Neural progenitor cell (in vitro differentiated cells): ENCODE data around the gene NHP2. TPM values are rescaled to one million over a fixed set of nuclear protein-coding genes. Genes with fewer than 3 reads are reported as not detected.
"Not testable (repeated sequence)": the region's sequence is repeated elsewhere in the genome, so short reads cannot be mapped to it uniquely, and the experiment has no call there.

Experiments
- DNase-seq: peaks from one replicate; pipeline ENCODE4 v3.0.0-alpha.2; 2016; ENCODE audit warnings: low spot score
- H2AFZ ChIP-seq: fragments of 200-600 bp; sonication (generic); replicated peaks from 2 replicates; pipeline ENCODE4 v1.6.1; 2016; ENCODE audit warnings: antibody characterized with exemption
- H3F3A ChIP-seq: fragments of 200-600 bp; sonication (generic); 2 replicates; pipeline ENCODE4 v1.6.1; 2016; ENCODE audit warnings: antibody characterized with exemption, low read depth
- H3K27ac ChIP-seq: fragments of 200-600 bp; sonication (generic); 2 replicates; pipeline ENCODE4 v1.5.1; 2016; ENCODE audit warnings: mild to moderate bottlenecking
- H3K27me3 ChIP-seq: fragments of 200-600 bp; sonication (generic); 2 replicates; pipeline ENCODE4 v1.6.1; 2016; ENCODE audit warnings: mild to moderate bottlenecking, moderate library complexity
- H3K36me3 ChIP-seq: fragments of 200-600 bp; sonication (generic); 2 replicates; pipeline ENCODE4 v1.5.1; 2016
- H3K4me1 ChIP-seq: fragments of 200-600 bp; sonication (generic); 2 replicates; pipeline ENCODE4 v1.6.1; 2016; ENCODE audit warnings: mixed run types
- H3K4me2 ChIP-seq: fragments of 200-600 bp; sonication (generic); 2 replicates; pipeline ENCODE4 v1.6.1; 2016
- H3K4me3 ChIP-seq: fragments of 200-600 bp; sonication (generic); 2 replicates; pipeline ENCODE4 v1.5.1; 2016
- H3K79me2 ChIP-seq: fragments of 200-600 bp; sonication (generic); 2 replicates; pipeline ENCODE4 v1.6.1; 2016; ENCODE audit warnings: low read depth
- H3K9ac ChIP-seq: fragments of 200-600 bp; sonication (generic); 2 replicates; pipeline ENCODE4 v1.6.1; 2016
- H3K9me3 ChIP-seq: fragments of 200-600 bp; sonication (generic); 2 replicates; pipeline ENCODE4 v1.5.1; 2016; ENCODE audit warnings: low read depth
- H4K20me1 ChIP-seq: fragments of 200-600 bp; sonication (generic); 2 replicates; pipeline ENCODE4 v1.6.1; 2016; ENCODE audit warnings: low read depth
- H3K27ac Mint-ChIP-seq: 3 replicates; pipeline ENCODE4 v1.8.0; 2021; ENCODE audit warnings: mixed read lengths
- H3K27me3 Mint-ChIP-seq: 2 replicates; pipeline ENCODE4 v1.8.0; 2022; ENCODE audit warnings: low read depth, mild to moderate bottlenecking, inconsistent platforms, moderate library complexity, mixed read lengths; ENCODE audit not compliant: insufficient read depth
- H3K36me3 Mint-ChIP-seq: 3 replicates; pipeline ENCODE4 v1.8.0; 2021; ENCODE audit warnings: mixed read lengths
- H3K4me1 Mint-ChIP-seq: 3 replicates; pipeline ENCODE4 v1.8.0; 2021; ENCODE audit warnings: mixed read lengths
- H3K4me3 Mint-ChIP-seq: 3 replicates; pipeline ENCODE4 v1.8.0; 2021; ENCODE audit warnings: mild to moderate bottlenecking, moderate library complexity, mixed read lengths
- H3K9me3 Mint-ChIP-seq: 3 replicates; pipeline ENCODE4 v1.8.0; 2020; ENCODE audit warnings: mixed read lengths
- EZH2 ChIP-seq: fragments of 200-600 bp; sonication (generic); IDR thresholded peaks from 2 replicates; pipeline ENCODE4 v1.6.1; 2017; ENCODE audit warnings: antibody characterized with exemption, mild to moderate bottlenecking, moderate library complexity
- EZH2phosphoT487 ChIP-seq: fragments of 200-600 bp; sonication (generic); IDR thresholded peaks from 2 replicates; pipeline ENCODE4 v1.6.1; 2017; ENCODE audit warnings: antibody characterized with exemption
- total RNA-seq: library from RNA; depleted of rRNA; stranded (reverse); fragments of >200 nt; gene quantifications from 2 replicates; pipeline ENCODE4 v1.2.3, GENCODE V29; 2015; ENCODE audit warnings: low replicate concordance
- TF ChIP-seq, protein P1 (sequence below): fragments of 200-600 bp; sonication (generic); IDR thresholded peaks from 2 replicates; pipeline ENCODE4 v1.5.1; 2017; ENCODE audit warnings: antibody characterized with exemption, mild to moderate bottlenecking

Gene NHP2
- total RNA-seq, 1 donor from 2014 or later = 357 TPM

DNA sequence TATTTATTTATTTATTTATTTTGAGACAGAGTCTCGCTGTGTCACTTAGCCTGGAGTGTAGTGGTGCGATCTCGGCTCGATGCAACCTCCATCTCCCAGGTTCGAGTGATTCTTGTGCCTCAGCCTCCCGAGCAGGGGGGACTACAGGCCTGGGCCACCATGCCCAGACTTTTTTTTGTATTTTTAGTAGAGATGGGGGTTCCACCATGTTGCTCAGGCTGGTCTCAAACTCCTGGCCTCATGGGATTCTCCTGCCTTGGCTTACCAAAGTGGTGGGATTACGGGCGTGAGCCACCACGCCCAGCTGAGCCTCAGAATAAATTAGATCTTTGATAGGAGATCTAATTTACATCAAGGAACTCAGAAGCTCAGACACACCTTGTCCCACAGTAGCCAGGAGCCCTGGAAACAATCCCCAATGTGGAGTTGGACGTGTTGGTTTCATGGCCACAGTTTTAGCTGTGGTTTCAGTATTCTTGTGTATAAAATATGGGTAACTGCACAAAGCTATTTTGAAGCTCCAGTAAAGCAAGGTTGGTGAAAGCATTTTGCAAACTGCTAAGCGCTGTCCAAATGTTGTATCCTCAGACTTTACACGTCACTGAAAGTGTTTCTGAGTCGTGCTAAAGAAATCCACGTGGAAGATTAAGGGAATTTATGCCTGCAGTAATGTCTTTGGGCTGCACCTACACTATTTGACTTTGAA lies 47.7 kb upstream of the NHP2 start:
- Histone ChIP-seq H3K27ac (no peak overlapping the region), H3K79me2 (peaks cover 26% of the 10 kb centered on the region), H3K9me3 (no peaks in the 10 kb centered on the region), H3K4me2 (no peak overlapping the region), H4K20me1 (peaks cover 14% of the 10 kb centered on the region), H3K4me3 (no peak overlapping the region), H3F3A (peaks cover 36% of the 10 kb centered on the region), H3K27me3 (peaks cover 9% of the 10 kb centered on the region), H3K4me1 (peaks cover 12% of the 10 kb centered on the region), H2AFZ (no peak overlapping the region), H3K36me3 (peaks cover 1% of the 10 kb centered on the region), H3K9ac (no peak overlapping the region)
- Mint-ChIP-seq H3K36me3 (peaks cover 10% of the 10 kb centered on the region), H3K9me3 (peaks cover 2% of the 10 kb centered on the region), H3K4me3 (no peak overlapping the region), H3K27me3 (peaks cover 26% of the 10 kb centered on the region), H3K27ac (no peak overlapping the region), H3K4me1 (peaks cover 27% of the 10 kb centered on the region)
- DNase-seq = no peak
- TF ChIP-seq EZH2 (no peak), EZH2phosphoT487 (no peak)
- TF ChIP-seq, protein P1, sequence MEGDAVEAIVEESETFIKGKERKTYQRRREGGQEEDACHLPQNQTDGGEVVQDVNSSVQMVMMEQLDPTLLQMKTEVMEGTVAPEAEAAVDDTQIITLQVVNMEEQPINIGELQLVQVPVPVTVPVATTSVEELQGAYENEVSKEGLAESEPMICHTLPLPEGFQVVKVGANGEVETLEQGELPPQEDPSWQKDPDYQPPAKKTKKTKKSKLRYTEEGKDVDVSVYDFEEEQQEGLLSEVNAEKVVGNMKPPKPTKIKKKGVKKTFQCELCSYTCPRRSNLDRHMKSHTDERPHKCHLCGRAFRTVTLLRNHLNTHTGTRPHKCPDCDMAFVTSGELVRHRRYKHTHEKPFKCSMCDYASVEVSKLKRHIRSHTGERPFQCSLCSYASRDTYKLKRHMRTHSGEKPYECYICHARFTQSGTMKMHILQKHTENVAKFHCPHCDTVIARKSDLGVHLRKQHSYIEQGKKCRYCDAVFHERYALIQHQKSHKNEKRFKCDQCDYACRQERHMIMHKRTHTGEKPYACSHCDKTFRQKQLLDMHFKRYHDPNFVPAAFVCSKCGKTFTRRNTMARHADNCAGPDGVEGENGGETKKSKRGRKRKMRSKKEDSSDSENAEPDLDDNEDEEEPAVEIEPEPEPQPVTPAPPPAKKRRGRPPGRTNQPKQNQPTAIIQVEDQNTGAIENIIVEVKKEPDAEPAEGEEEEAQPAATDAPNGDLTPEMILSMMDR = no peak

DNA sequence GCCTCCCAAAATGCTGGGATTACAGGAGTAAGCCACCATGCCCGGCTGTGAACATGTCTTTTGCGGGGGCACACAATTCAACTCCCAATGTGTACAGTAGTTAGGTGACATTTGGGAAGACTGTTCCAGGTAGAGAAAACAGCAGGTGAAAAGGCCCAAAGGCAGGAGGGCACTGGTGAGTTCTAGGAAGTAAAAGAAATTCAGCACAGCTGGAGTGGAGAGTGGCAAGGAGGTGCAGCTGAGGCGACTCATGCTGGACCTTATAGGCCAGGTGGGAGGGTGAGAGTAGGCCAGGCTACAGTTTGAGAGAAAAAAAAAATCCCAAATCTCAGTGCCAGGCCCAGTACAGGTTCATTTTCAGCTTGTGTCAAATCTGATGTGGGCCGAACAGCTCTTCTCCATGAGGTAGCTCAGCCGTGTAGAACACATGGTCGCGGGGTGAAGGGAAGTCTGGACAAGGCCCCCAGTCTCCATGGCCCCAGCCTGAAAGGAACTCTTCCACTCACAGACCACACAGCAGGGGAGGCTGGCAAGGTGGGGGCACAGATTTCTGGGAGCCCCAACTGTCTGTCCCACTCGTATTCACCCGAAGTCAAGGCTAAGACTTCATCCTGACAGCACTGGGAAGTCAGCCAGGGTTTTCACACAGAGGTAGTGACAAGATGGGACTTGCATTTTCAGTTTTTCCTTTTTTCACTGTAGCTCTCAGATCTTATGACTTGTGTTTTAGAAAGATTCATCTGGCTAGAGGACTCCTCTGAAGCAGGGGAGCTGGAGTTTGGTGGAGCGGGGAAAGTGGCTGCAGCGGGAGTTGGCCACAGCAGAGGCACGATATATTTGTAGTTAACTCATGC lies 46.1 kb upstream of the NHP2 start:
- Histone ChIP-seq H3K9ac (no peak overlapping the region), H2AFZ (no peak overlapping the region), H3K27me3 (peaks cover 9% of the 10 kb centered on the region), H3K4me3 (no peak overlapping the region), H3K4me2 (no peak overlapping the region), H3K79me2 (peaks cover 10% of the 10 kb centered on the region), H3K9me3 (no peaks in the 10 kb centered on the region), H3F3A (peaks cover 34% of the 10 kb centered on the region), H4K20me1 (no peaks in the 10 kb centered on the region), H3K4me1 (peaks cover 14% of the 10 kb centered on the region), H3K36me3 (no peaks in the 10 kb centered on the region), H3K27ac (no peak overlapping the region)
- H3K36me3 Mint-ChIP-seq = peaks cover 2% of the 10 kb centered on the region
- peak overlapping the region; percentile 6 for H3K27ac Mint-ChIP-seq
- H3K4me3 Mint-ChIP-seq = no peak overlapping the region
- H3K27me3 Mint-ChIP-seq = peaks cover 21% of the 10 kb centered on the region
- TF ChIP-seq, protein P1 = no peak
- TF ChIP-seq EZH2phosphoT487 (no peak), EZH2 (no peak)
- no peak for DNase-seq
- H3K9me3 Mint-ChIP-seq = peaks cover 5% of the 10 kb centered on the region
- H3K4me1 Mint-ChIP-seq = peaks cover 29% of the 10 kb centered on the region

DNA sequence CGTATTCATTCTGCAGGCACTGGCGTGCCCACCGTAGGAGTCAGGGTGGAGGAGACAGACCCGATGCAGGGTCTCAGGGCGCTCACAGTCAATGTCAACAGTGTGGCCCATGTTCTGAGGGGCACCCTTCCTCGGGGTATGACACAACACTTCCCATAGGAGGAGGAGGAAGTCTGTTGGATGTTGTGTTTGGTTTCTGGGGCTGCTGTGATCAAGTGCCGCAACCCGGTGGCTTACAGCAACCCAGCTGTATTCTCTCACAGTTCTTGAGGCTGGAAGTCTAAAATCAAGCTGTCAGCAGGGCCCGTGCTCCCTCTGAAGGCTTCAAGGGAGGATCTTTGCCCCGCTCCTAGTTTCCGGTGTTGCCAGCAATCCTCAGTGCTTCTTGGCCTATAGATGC lies 45.0 kb upstream of the NHP2 start:
- Mint-ChIP-seq H3K36me3 (no peaks in the 10 kb centered on the region), H3K4me3 (no peak overlapping the region), H3K4me1 (peaks cover 31% of the 10 kb centered on the region), H3K27me3 (peaks cover 17% of the 10 kb centered on the region), H3K9me3 (peaks cover 4% of the 10 kb centered on the region), H3K27ac (no peak overlapping the region)
- Histone ChIP-seq H3K9me3 (no peaks in the 10 kb centered on the region), H3K9ac (no peak overlapping the region), H3F3A (peaks cover 31% of the 10 kb centered on the region), H3K79me2 (peaks cover 3% of the 10 kb centered on the region), H2AFZ (no peak overlapping the region), H3K36me3 (no peaks in the 10 kb centered on the region), H3K27ac (no peak overlapping the region), H3K4me2 (no peak overlapping the region), H3K4me3 (no peak overlapping the region), H3K27me3 (peaks cover 9% of the 10 kb centered on the region), H3K4me1 (peaks cover 14% of the 10 kb centered on the region), H4K20me1 (no peaks in the 10 kb centered on the region)
- no peak for DNase-seq
- no peak for TF ChIP-seq EZH2phosphoT487
- TF ChIP-seq EZH2 = no peak
- TF ChIP-seq, protein P1 = no peak

DNA sequence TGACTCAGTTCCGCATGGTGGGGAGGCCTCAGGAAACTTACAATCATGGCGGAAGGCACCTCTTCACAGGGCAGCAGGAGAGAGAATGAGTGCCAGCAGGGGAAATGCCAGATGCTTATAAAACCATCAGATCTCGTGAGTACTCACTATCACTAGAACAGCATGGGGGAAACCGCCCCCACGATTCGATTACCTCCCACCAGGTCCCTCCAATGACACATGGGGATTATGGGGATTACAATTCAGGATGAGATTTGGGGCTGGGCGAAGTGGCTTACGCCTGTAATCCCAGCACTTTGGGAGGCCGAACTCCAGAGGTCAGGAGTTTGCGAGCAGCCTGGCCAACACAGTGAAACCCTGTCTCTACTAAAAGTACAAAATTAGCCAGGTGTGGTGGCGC lies 44.5 kb upstream of the NHP2 start:
- H3K4me3 Mint-ChIP-seq, H3K4me2 ChIP-seq, H3K36me3 ChIP-seq, H3K36me3 Mint-ChIP-seq, H3K9me3 ChIP-seq, H2AFZ ChIP-seq, H3K27me3 ChIP-seq, H3K9me3 Mint-ChIP-seq, H3K9ac ChIP-seq, DNase-seq, H3K27ac Mint-ChIP-seq, H3K4me3 ChIP-seq, H3K27ac ChIP-seq, H4K20me1 ChIP-seq, H3K79me2 ChIP-seq: not testable (repeated sequence)
- Mint-ChIP-seq H3K4me1 (peaks cover 35% of the 10 kb centered on the region), H3K27me3 (peaks cover 19% of the 10 kb centered on the region)
- Histone ChIP-seq H3K4me1 (peaks cover 14% of the 10 kb centered on the region), H3F3A (peaks cover 30% of the 10 kb centered on the region)
